Stimulated activated CD4-positive, alpha-beta T cell treated with anti-CD3 and anti-CD28 coated beads, Interleukin-1b, Interleukin-23, amount 100 ng/mL, for 4 hours (primary cell): ENCODE measurements around the gene HSFX3.
A peak's percentile ranks its signal among the peaks of the same experiment; 100 is the strongest.
"Not testable (repeated sequence)": the region's sequence is repeated elsewhere in the genome, so short reads cannot be mapped to it uniquely, and the experiment has no call there.

ENCODE experiments used
- DNase-seq, 2 donors: peaks; one replicate each; pipeline ENCODE4 v3.0.0-alpha.2; 2020; ENCODE audit warnings: low read depth in 2 of 2

HSFX3 gene

GRCh38 chrX:149545545-149546543 is 3.9 kb downstream of the HSFX3 start:
- not testable (repeated sequence) for DNase-seq

GRCh38 chrX:149541521-149542047 is 8.1 kb downstream of the HSFX3 start:
- DNase-seq = no peak

- peak; percentile 70 to 75 for DNase-seq
These were observed 8.9 kb downstream of the HSFX3 start, which contains the start of gene EOLA1 for GRCh38 chrX:149540621-149541520. EOLA1 (plus strand) TSS chrX:149541012; CDS start chrX:149545631, 4,619 bp downstream.

GRCh38 chrX:149540131-149540620 is 9.5 kb downstream of the HSFX3 start:
- DNase-seq = peak; percentile 86 to 87

- DNase-seq = peak; percentile 65 to 79
These were observed 10.2 kb downstream of the HSFX3 start for GRCh38 chrX:149539283-149540130.

GRCh38 chrX:149537474-149537873 is 12.2 kb downstream of the HSFX3 start:
- DNase-seq = not testable (repeated sequence)

- not testable (repeated sequence) for DNase-seq
These were observed 14.7 kb downstream of the HSFX3 start for GRCh38 chrX:149534926-149535602.

- DNase-seq = not testable (repeated sequence)
These were observed 15.7 kb downstream of the HSFX3 start for GRCh38 chrX:149533999-149534398.

- not testable (repeated sequence) for DNase-seq
These were observed 16.9 kb downstream of the HSFX3 start for GRCh38 chrX:149532868-149533267.

- no peak for DNase-seq
These were observed 18.1 kb downstream of the HSFX3 start for GRCh38 chrX:149531599-149531998.

- no peak for DNase-seq
These were observed 21.3 kb downstream of the HSFX3 start for GRCh38 chrX:149528381-149528780.

- DNase-seq = no peak
These were observed 22.0 kb downstream of the HSFX3 start for GRCh38 chrX:149527705-149528104.

GRCh38 chrX:149526318-149527033 is 23.2 kb downstream of the HSFX3 start:
- DNase-seq = not testable (repeated sequence)

- DNase-seq = not testable (repeated sequence)
These were observed 23.8 kb downstream of the HSFX3 start for GRCh38 chrX:149525903-149526302.

GRCh38 chrX:149525389-149525788 is 24.3 kb downstream of the HSFX3 start:
- peak; percentile 23 to 39 for DNase-seq

GRCh38 chrX:149522916-149523315 is 26.8 kb downstream of the HSFX3 start:
- no peak for DNase-seq

- no peak for DNase-seq
These were observed 28.3 kb downstream of the HSFX3 start for GRCh38 chrX:149521438-149521837.

- DNase-seq = not testable (repeated sequence)
These were observed 29.0 kb downstream of the HSFX3 start for GRCh38 chrX:149520636-149521277.

- no peak for DNase-seq
These were observed 31.5 kb downstream of the HSFX3 start for GRCh38 chrX:149518236-149518635.
